DND-41 (cell line): ENCODE results near the gene AANAT.

Source experiments
- CTCF ChIP-seq: IDR thresholded peaks from 2 replicates; pipeline ENCODE4 v1.5.1; 2012; ENCODE audit warnings: borderline replicate concordance, low read length, moderate library complexity, mild to moderate bottlenecking; ENCODE audit not compliant: poor library complexity, severe bottlenecking; ENCODE audit errors: extremely low read depth
- EZH2 ChIP-seq: IDR thresholded peaks from 3 replicates; pipeline ENCODE4 v1.6.1; 2012; ENCODE audit warnings: borderline replicate concordance, low read depth, mild to moderate bottlenecking, moderate library complexity, low read length, inconsistent platforms; ENCODE audit not compliant: severe bottlenecking

DNA sequence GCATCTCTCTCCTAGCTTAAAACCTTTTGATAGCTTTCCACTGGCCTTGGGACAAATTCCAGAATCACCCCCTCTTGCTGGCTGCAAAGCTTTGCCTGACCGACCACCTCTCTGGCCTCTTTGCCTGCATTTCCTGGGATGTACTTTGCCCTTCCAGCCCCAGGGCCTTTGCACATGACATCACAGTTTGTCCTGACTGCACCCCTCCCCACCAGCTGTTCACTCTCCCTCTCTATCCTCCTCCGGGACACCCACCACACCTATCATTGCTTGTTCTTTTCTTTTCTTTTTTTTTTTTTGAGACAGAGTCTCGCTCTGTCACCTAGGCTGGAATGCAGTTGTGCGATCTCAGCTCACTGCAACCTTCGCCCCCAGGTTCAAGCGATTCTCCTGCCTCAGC, 7.9 kb downstream of the AANAT start:
- TF ChIP-seq CTCF (no peak), EZH2 (no peak)
